ENCODE measurements around the gene AGGF1. TPM values are rescaled to one million over a fixed set of nuclear protein-coding genes. Genes with fewer than 3 reads are reported as not detected.
"Not testable (repeated sequence)": the region's sequence is repeated elsewhere in the genome, so short reads cannot be mapped to it uniquely, and the experiment has no call there.

The AGGF1 gene
- total RNA-seq, 1 experiment from 2014 or later: 16.0 TPM

DNA sequence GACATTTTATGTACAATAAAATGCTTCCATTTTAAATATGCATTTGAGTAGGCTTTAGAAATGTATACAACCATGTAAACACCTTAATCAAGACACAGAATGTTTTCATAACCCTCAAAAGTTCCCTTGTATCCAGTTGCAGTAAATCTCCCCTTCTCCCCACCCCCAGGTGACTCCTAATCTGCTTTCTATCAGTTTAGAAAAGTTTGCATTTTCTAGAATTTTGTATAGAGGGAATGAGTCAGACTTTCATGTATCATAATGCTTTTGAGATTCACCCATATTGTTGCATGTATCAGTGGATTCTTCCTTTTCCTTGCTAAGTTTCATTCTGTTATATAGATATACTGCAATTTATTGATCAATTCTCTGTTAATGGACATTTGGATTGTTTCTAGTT lies 74.6 kb downstream of the AGGF1 start:
- no peak for DNase-seq
- H3K36me3 ChIP-seq: no peaks in the 10 kb centered on the region
- H3K4me3 ChIP-seq: no peak overlapping the region
- H3K27me3 ChIP-seq: no peaks in the 10 kb centered on the region
- no peaks in the 10 kb centered on the region for H3K9me3 ChIP-seq

DNA sequence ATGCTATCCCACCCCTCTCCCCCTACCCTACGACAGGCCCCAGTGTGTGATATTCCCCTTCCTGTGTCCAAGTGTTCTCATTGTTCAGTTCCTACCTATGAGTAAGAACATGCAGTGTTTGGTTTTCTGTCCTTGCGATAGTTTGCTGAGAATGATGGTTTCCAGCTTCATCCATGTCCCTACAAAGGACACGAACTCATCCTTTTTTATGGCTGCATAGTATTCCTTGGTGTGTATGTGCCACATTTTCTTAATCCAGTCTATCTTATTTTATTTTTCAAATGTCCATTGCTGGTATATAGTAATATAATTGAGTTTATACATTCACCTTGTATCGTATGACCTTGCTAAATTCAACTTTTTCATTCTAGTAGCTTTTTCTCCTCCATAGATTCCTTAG lies 76.8 kb downstream of the AGGF1 start:
- not testable (repeated sequence) for DNase-seq, H3K9me3 ChIP-seq

More for the DNA sequence above, 76.8 kb downstream of the AGGF1 start:
- H3K36me3 ChIP-seq, H3K4me3 ChIP-seq, H3K27me3 ChIP-seq: not testable (repeated sequence)

Other genes with a start within 250 kb of the AGGF1 start
- gene F2RL1, start 211.4 kb upstream of the AGGF1 start, total RNA-seq (2014; rRNA removed; shearing (Covaris generic); ENCODE audit: low replicate concordance): 1.2 TPM in 2 replicates
- not detected in 2 replicates for gene S100Z, start 180.4 kb upstream of the AGGF1 start, total RNA-seq (2014; rRNA removed; shearing (Covaris generic); ENCODE audit: low replicate concordance)
- gene CRHBP, start 77.4 kb upstream of the AGGF1 start, total RNA-seq (2014; rRNA removed; shearing (Covaris generic); ENCODE audit: low replicate concordance): not detected in 2 replicates
- 0.20 TPM in 1 of 2 replicates, not detected in the other for gene ZBED3, start 56.9 kb downstream of the AGGF1 start, total RNA-seq (2014; rRNA removed; shearing (Covaris generic); ENCODE audit: low replicate concordance)
- 0.26 and 0.62 TPM in 2 replicates for gene PDE8B, start 180.3 kb downstream of the AGGF1 start, total RNA-seq (2014; rRNA removed; shearing (Covaris generic); ENCODE audit: low replicate concordance)